HG03135 (cell line): ENCODE data around the gene TRAPPC1.

Experiments
- ATAC-seq: cut with Tn5 transposase; IDR thresholded peaks from one replicate; pipeline ENCODE4 v1.9.1; 2021; ENCODE audit warnings: mild to moderate bottlenecking, moderate library complexity; ENCODE audit not compliant: unreplicated experiment

Gene TRAPPC1

DNA sequence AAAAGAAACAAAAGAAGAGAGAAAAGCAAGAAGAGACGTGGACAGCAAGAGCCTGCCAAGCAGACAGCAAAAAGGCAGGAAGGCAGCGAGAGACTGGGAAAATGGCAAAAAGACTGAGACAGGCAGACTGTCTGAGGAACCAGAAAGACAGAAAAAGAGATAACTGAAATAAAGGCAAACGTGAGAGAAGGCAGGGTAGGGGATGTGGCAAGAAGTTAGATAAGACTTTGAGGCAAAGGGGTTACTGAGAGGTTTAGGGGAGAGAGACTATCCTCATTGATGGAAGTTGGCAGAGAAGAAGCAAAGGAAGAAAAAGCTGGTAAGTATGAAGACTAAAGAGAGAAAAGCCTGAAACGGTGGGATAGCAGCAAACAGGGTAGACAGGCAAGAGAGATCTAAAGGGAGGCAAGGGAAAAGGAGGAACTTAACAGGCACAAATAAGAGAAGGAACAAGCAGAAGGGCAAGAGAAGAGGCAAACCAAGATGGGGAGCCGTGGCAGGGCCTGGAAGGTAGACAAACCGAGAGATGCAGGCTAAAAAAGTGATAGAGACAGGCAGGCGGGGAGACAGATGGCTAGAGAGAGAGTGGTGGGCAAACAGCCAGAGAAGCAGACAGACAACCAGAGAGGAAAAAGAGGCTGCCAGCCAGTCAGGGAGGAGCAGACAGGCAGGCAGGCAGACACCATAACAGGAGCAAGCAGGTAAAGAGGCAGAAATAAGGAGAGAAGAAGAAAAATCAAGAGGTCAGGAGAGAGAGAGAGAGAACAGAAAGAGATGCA lies 50.3 kb downstream of the TRAPPC1 start:
- ATAC-seq: no peak
